Measurements from ENCODE around the gene PAK3. TPM values are rescaled to one million over a fixed set of nuclear protein-coding genes. Genes with fewer than 3 reads are reported as not detected.

The PAK3 gene
- total RNA-seq, 1 experiment from 2014 or later: 7.5 TPM

GRCh38 chrX:111071542-111072277 is 24.3 kb upstream of the PAK3 start:
- H3K14ac ChIP-seq (ENCODE audit: insufficient read depth, low read length): no peak overlapping the region
- no peaks in the 10 kb centered on the region for H3K79me1 ChIP-seq (ENCODE audit: insufficient read depth, low read depth, low read length, poor library complexity, severe bottlenecking)
- no peak overlapping the region for H4K5ac ChIP-seq (ENCODE audit: insufficient read length, low read depth, low read length)
- H4K20me1 ChIP-seq (ENCODE audit: control insufficient read depth, insufficient read depth, insufficient read length): no peaks in the 10 kb centered on the region
- H3K4me1 ChIP-seq (ENCODE audit: insufficient read depth, low read length): no peaks in the 10 kb centered on the region
- H3K56ac ChIP-seq (ENCODE audit: insufficient read length, low read depth, low read length): no peak overlapping the region
- no peak for DNase-seq
- Mint-ChIP-seq H3K36me3 (ENCODE audit: insufficient read depth in 1 of 3, low read depth in 3 of 3) (peaks cover 3 to 23% (median 10%) of the 10 kb centered on the region in 3 experiments; a peak in 5 of 7 replicates), H3K4me1 (peaks cover 5 to 11% of the 10 kb centered on the region in 2 experiments), H3K4me3 (no peak overlapping the region), H3K27ac (no peak overlapping the region), H3K27me3 (ENCODE audit: low read depth) (no peaks in the 10 kb centered on the region; the same call in 1 of the 2 replicates), H3K9me3 (peaks cover 3 to 12% of the 10 kb centered on the region in 2 experiments; a peak in 3 of 5 replicates)
- TF ChIP-seq CTCF (conservative IDR thresholded peaks at IDR 0.05): no peak
- WGBS (ENCODE audit: extremely low coverage, insufficient read length, low lambda C conversion rate): no CpG with 5 or more reads among the region's 1 CpG
- H3T11ph ChIP-seq (ENCODE audit: low read length): no peak overlapping the region
- H2AK5ac ChIP-seq (ENCODE audit: insufficient read length, low read length): no peak overlapping the region
- no peak overlapping the region for H2BK120ac ChIP-seq (ENCODE audit: low read depth, low read length, poor library complexity, severe bottlenecking)
- H3K23ac ChIP-seq (ENCODE audit: insufficient read length, low read depth, low read length): no peak overlapping the region
- H3K27me3 ChIP-seq (ENCODE audit: insufficient read depth, low read length): no peaks in the 10 kb centered on the region
- no peaks in the 10 kb centered on the region for H3K23me2 ChIP-seq (ENCODE audit: insufficient read length, low read depth, low read length, poor library complexity, severe bottlenecking)
- H2BK15ac ChIP-seq (ENCODE audit: low read depth, low read length): no peak overlapping the region
- H3K27ac ChIP-seq (ENCODE audit: insufficient read length, low read depth, low read length): no peak overlapping the region
- no peak overlapping the region for H4K8ac ChIP-seq (replicated peaks; ENCODE audit: insufficient read length, low read depth, low read length)
- no peak overlapping the region for H2AFZ ChIP-seq (ENCODE audit: low read length)
- no peak overlapping the region for H4K91ac ChIP-seq (ENCODE audit: insufficient read length, low read depth, low read length)
- H3K79me2 ChIP-seq (ENCODE audit: insufficient read depth, low read length): 0 out of 2 replicates have a peak, but pooled peaks cover 2% of the 10 kb centered on the region
- no peak overlapping the region for H2BK12ac ChIP-seq (ENCODE audit: insufficient read length, low read depth, low read length)
- H3K9ac ChIP-seq (ENCODE audit: extremely low read depth, insufficient read length, low read length): no peak overlapping the region
- no peak overlapping the region for H3K4me2 ChIP-seq (ENCODE audit: insufficient read depth, insufficient read length, low read length)
- H2BK20ac ChIP-seq (ENCODE audit: low read depth, low read length, poor library complexity, severe bottlenecking): no peak overlapping the region
- H3K9me3 ChIP-seq (ENCODE audit: control insufficient read depth, low read depth, low read length): no peaks in the 10 kb centered on the region
- no peak overlapping the region for H3K18ac ChIP-seq (ENCODE audit: insufficient read length, low read depth, low read length)
- no peak overlapping the region for H3K4ac ChIP-seq (ENCODE audit: low read depth, low read length)
- no peak overlapping the region for H2BK5ac ChIP-seq (ENCODE audit: insufficient read length, low read length)
